Activated T-cell treated with anti-CD3 and anti-CD28 coated beads for 48 hours (primary cell): ENCODE measurements around the gene SNAPC4.

Experiments
- DNase-seq: peaks from one replicate; pipeline ENCODE4 v3.0.0-alpha.2; 2020; ENCODE audit warnings: low read depth

SNAPC4 gene

GRCh38 chr9:136400038-136400834 lies at the start of gene SNAPC4:
TSS of gene SNAPC4 (minus strand) at chr9:136400170. CDS start at chr9:136398428, 1,742 bp downstream.
- peak; percentile 91 for DNase-seq

GRCh38 chr9:136448655-136449054 lies 48.7 kb upstream of the SNAPC4 start:
- DNase-seq: no peak

GRCh38 chr9:136447173-136447778 lies 47.3 kb upstream of the SNAPC4 start:
- DNase-seq: no peak

GRCh38 chr9:136445799-136446198 lies 45.8 kb upstream of the SNAPC4 start:
- DNase-seq: no peak

GRCh38 chr9:136444102-136444501 lies 44.1 kb upstream of the SNAPC4 start:
- no peak for DNase-seq

GRCh38 chr9:136443687-136444086 lies 43.7 kb upstream of the SNAPC4 start:
- DNase-seq: no peak

GRCh38 chr9:136443087-136443486 lies 43.1 kb upstream of the SNAPC4 start:
- DNase-seq: no peak

- DNase-seq: no peak
These were observed 42.3 kb upstream of the SNAPC4 start for GRCh38 chr9:136442265-136442664.

GRCh38 chr9:136441681-136442245 lies 41.8 kb upstream of the SNAPC4 start:
- DNase-seq: no peak

- DNase-seq: no peak
These were observed 41.3 kb upstream of the SNAPC4 start for GRCh38 chr9:136441191-136441680.

- DNase-seq: peak; percentile 87
These were observed 39.8 kb upstream of the SNAPC4 start, which contains the start of gene INPP5E for GRCh38 chr9:136439481-136440408. TSS of gene INPP5E (minus strand) at chr9:136439845. CDS start at chr9:136439419, 426 bp downstream.

- peak; percentile 56 for DNase-seq
These were observed 38.8 kb upstream of the SNAPC4 start for GRCh38 chr9:136438548-136439480.

GRCh38 chr9:136437839-136438547 lies 38.0 kb upstream of the SNAPC4 start:
- DNase-seq: no peak

- DNase-seq: no peak
These were observed 37.5 kb upstream of the SNAPC4 start for GRCh38 chr9:136437430-136437829.

- no peak for DNase-seq
These were observed 36.2 kb upstream of the SNAPC4 start for GRCh38 chr9:136436055-136436634.

- DNase-seq: no peak
These were observed 34.7 kb upstream of the SNAPC4 start for GRCh38 chr9:136434580-136435169.

- no peak for DNase-seq
These were observed 34.0 kb upstream of the SNAPC4 start for GRCh38 chr9:136433849-136434579.

GRCh38 chr9:136433043-136433715 lies 33.2 kb upstream of the SNAPC4 start:
- DNase-seq: no peak
